ENCODE measurements around the gene AFG1L. TPM values are rescaled to one million over a fixed set of nuclear protein-coding genes. Genes with fewer than 3 reads are reported as not detected.

The AFG1L gene
- polyA plus RNA-seq, 1 experiment, result 2.3 TPM

GRCh38 chr6:108330806-108331205, 36.0 kb downstream of the AFG1L start:
- Histone ChIP-seq H3K27me3 (ENCODE audit: control insufficient read depth, insufficient read depth, low read length) (no peaks in the 10 kb centered on the region), H3K4me3 (ENCODE audit: low read depth, low read length) (no peak overlapping the region), H3K9me3 (ENCODE audit: control insufficient read depth, insufficient read depth, low read length) (no peaks in the 10 kb centered on the region), H3K27ac (ENCODE audit: low read depth, low read length) (no peak overlapping the region)
- ChIA-PET CTCF (no interaction called here), POLR2A (no interaction called here)
- DNase-seq (ENCODE audit: low read depth, low spot score), result no peak
- TF ChIP-seq CTCF (IDR thresholded peaks at IDR 0.05; ENCODE audit: low read depth, low read length), result no peak

GRCh38 chr6:108331982-108332381, 37.1 kb downstream of the AFG1L start:
- DNase-seq (ENCODE audit: low read depth, low spot score), result no peak
- Histone ChIP-seq H3K4me3 (ENCODE audit: low read depth, low read length) (no peak overlapping the region), H3K27me3 (ENCODE audit: control insufficient read depth, insufficient read depth, low read length) (no peaks in the 10 kb centered on the region), H3K9me3 (ENCODE audit: control insufficient read depth, insufficient read depth, low read length) (no peaks in the 10 kb centered on the region), H3K27ac (ENCODE audit: low read depth, low read length) (no peak overlapping the region)
- CTCF ChIA-PET, result no interaction called here
- POLR2A ChIA-PET, result no interaction called here
- no peak for TF ChIP-seq CTCF (IDR thresholded peaks at IDR 0.05; ENCODE audit: low read depth, low read length)

- no peak for TF ChIP-seq CTCF (IDR thresholded peaks at IDR 0.05; ENCODE audit: low read depth, low read length)
- no peaks in the 10 kb centered on the region for H3K27me3 ChIP-seq (ENCODE audit: control insufficient read depth, insufficient read depth, low read length)
- no peaks in the 10 kb centered on the region for H3K9me3 ChIP-seq (ENCODE audit: control insufficient read depth, insufficient read depth, low read length)
- H3K4me3 ChIP-seq (ENCODE audit: low read depth, low read length), result no peak overlapping the region
- ChIA-PET CTCF (no interaction called here), POLR2A (interaction anchor here (0.6 kb wide), 1 partner anchor 66 kb away, joined by 4 read pairs; no protein-coding TSS in a partner anchor)
- no peak for DNase-seq (ENCODE audit: low read depth, low spot score)
- H3K27ac ChIP-seq (ENCODE audit: low read depth, low read length), result no peak overlapping the region
Measured at GRCh38 chr6:108336971-108337370, 42.1 kb downstream of the AFG1L start.

GRCh38 chr6:108337721-108338120, 42.9 kb downstream of the AFG1L start:
- ChIA-PET POLR2A (no interaction called here), CTCF (no interaction called here)
- no peaks in the 10 kb centered on the region for H3K9me3 ChIP-seq (ENCODE audit: control insufficient read depth, insufficient read depth, low read length)

GRCh38 chr6:108341372-108341771, 46.5 kb downstream of the AFG1L start:
- Histone ChIP-seq H3K4me3 (ENCODE audit: low read depth, low read length) (no peak overlapping the region), H3K27ac (ENCODE audit: low read depth, low read length) (no peak overlapping the region), H3K9me3 (ENCODE audit: control insufficient read depth, insufficient read depth, low read length) (no peaks in the 10 kb centered on the region), H3K27me3 (ENCODE audit: control insufficient read depth, insufficient read depth, low read length) (no peaks in the 10 kb centered on the region)
- TF ChIP-seq CTCF (IDR thresholded peaks at IDR 0.05; ENCODE audit: low read depth, low read length), result no peak
- POLR2A ChIA-PET, result no interaction called here
- CTCF ChIA-PET, result no interaction called here
- DNase-seq (ENCODE audit: low read depth, low spot score), result no peak

More at GRCh38 chr6:108337721-108338120, 42.9 kb downstream of the AFG1L start:
- Histone ChIP-seq H3K4me3 (ENCODE audit: low read depth, low read length) (no peak overlapping the region), H3K27me3 (ENCODE audit: control insufficient read depth, insufficient read depth, low read length) (no peaks in the 10 kb centered on the region), H3K27ac (ENCODE audit: low read depth, low read length) (no peak overlapping the region)
- no peak for DNase-seq (ENCODE audit: low read depth, low spot score)
- TF ChIP-seq CTCF (IDR thresholded peaks at IDR 0.05; ENCODE audit: low read depth, low read length), result no peak

Data from AG04450 (cell line).